Measurements from ENCODE around the gene MAF. TPM values are rescaled to one million over a fixed set of nuclear protein-coding genes. Genes with fewer than 3 reads are reported as not detected.

MAF gene
- total RNA-seq, 2 donors from 2014 or later, result 130 to 139 TPM

DNA sequence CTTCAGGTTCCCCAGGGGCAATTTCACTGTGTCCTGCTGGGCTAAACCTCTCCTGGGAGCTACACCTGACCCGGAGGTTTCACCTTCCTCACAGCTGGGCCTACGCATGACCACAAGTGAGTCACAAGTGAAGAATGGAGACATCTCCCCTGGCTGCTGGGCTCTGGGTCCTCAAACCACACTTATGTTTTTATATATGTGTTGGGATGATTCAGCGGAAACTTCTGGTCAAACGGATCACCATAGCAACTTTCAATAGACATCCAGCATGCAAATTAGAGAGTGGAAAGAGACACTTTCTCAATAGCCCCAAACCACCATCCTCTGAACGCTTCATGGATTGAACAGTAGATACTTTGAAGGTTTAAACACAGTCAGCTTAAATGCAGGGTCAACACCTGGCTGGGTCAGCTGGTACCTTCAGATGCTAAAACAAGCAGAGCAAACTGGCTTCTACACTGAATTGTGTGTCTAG lies 28.0 kb upstream of the MAF start:
- no peaks in the 10 kb centered on the region for H3K9me3 ChIP-seq (ENCODE audit: control insufficient read depth, low read length, poor library complexity, severe bottlenecking)
- Mint-ChIP-seq H3K4me1 (peaks cover 21% of the 10 kb centered on the region), H3K36me3 (ENCODE audit: low read depth) (peaks cover 2% of the 10 kb centered on the region), H3K27me3 (peaks cover 17% of the 10 kb centered on the region), H3K27ac (peak overlapping the region; percentile 84), H3K4me3 (peak overlapping the region; percentile 50)
- ATAC-seq (peak; percentile 58), DNase-seq (no peak)

DNA sequence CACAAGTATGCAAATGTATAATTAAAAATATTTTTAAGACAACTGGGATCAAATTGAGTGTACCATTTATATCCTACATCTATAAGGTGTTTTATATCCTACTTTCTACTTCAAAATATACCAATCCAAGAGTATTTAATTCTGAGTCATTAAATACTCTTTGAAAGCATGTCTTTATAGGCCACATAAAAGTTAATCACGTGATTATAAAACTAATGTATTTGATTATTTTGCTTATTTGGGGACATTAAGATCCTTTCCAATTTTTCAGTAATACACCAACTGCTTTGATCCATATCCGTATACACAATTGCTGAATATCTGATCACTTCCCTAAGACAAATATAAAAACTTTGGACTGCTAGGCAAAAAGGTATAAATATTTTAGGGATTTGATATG lies 26.6 kb upstream of the MAF start:
- DNase-seq (no peak), ATAC-seq (no peak)
- Mint-ChIP-seq H3K36me3 (ENCODE audit: low read depth) (peaks cover 2% of the 10 kb centered on the region), H3K27me3 (peaks cover 15% of the 10 kb centered on the region), H3K27ac (no peak overlapping the region), H3K4me3 (no peak overlapping the region), H3K4me1 (peaks cover 15% of the 10 kb centered on the region)
- H3K9me3 ChIP-seq (ENCODE audit: control insufficient read depth, low read length, poor library complexity, severe bottlenecking), result no peaks in the 10 kb centered on the region

DNA sequence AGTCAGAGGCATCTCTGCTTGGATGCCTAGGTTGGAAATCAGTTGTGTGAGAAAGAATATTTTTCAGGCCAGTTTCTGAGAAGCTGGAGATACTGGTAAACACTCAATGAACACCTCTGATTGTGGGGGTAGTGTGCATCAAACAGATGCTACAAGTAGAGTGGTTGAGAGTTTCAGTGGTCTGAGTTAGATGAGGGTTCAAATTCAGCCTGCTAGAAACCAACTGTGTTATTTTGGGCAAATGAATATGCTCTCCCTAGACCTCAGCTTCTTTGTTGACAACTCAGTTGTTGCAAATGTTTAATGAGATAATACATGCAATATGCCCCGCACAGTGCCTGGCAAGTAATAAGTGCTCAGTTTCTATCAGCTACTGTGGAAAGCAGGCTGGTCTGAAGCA lies 25.2 kb upstream of the MAF start:
- no peaks in the 10 kb centered on the region for H3K9me3 ChIP-seq (ENCODE audit: control insufficient read depth, low read length, poor library complexity, severe bottlenecking)
- H3K27ac Mint-ChIP-seq, result no peak overlapping the region
- ATAC-seq, result no peak
- no peak for DNase-seq
- peaks cover 2% of the 10 kb centered on the region for H3K36me3 Mint-ChIP-seq (ENCODE audit: low read depth)
- no peak overlapping the region for H3K4me3 Mint-ChIP-seq
- H3K4me1 Mint-ChIP-seq, result peaks cover 10% of the 10 kb centered on the region
- H3K27me3 Mint-ChIP-seq, result peaks cover 10% of the 10 kb centered on the region

DNA sequence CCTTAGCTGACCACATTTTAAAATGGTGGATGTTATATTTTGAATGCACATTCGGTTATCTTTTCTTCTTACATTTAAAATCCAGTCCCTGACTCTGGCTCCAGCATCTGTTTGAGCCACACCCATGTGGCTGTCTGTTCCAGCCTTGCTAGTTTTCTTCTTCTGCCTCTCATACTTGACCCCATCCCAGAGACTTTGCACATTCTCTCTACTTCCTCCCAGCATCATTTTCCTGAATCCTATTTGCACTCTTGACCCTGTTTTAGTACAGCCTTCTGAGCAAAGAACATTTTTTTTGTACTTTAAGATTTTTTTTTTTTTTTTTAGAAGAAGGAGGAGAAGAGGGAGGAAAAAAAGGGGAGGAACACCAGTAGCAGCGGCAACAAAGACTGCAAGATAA lies 23.3 kb upstream of the MAF start:
- Mint-ChIP-seq H3K4me1 (peaks cover 17% of the 10 kb centered on the region), H3K36me3 (ENCODE audit: low read depth) (peaks cover 2% of the 10 kb centered on the region), H3K27ac (no peak overlapping the region), H3K27me3 (peaks cover 5% of the 10 kb centered on the region), H3K4me3 (no peak overlapping the region)
- ATAC-seq, result no peak
- DNase-seq, result no peak
- no peaks in the 10 kb centered on the region for H3K9me3 ChIP-seq (ENCODE audit: control insufficient read depth, low read length, poor library complexity, severe bottlenecking)

DNA sequence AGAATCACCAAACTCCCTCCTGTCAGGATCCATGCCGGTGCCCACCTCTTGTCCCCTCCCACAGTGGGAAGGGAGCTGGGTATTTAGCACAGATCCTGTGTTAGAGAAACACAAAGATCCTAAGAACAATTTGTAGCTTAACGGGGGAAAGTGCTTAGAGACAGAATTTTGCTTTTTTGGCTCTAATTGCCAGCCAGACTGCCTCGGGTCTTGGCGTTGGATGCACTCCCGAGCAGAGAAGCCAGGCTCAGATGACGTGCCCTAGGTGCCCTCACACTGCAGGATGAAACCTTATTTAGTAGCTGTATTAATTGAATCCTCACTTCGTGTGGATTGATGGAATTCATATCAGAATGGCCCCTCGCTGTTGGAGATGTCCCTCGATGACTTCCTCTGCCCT lies 22.5 kb upstream of the MAF start:
- H3K4me1 Mint-ChIP-seq, result peaks cover 16% of the 10 kb centered on the region
- peaks cover 5% of the 10 kb centered on the region for H3K27me3 Mint-ChIP-seq
- H3K9me3 ChIP-seq (ENCODE audit: control insufficient read depth, low read length, poor library complexity, severe bottlenecking), result no peaks in the 10 kb centered on the region
- DNase-seq, result no peak
- no peak for ATAC-seq
- H3K27ac Mint-ChIP-seq, result no peak overlapping the region
- H3K36me3 Mint-ChIP-seq (ENCODE audit: low read depth), result no peaks in the 10 kb centered on the region
- no peak overlapping the region for H3K4me3 Mint-ChIP-seq

DNA sequence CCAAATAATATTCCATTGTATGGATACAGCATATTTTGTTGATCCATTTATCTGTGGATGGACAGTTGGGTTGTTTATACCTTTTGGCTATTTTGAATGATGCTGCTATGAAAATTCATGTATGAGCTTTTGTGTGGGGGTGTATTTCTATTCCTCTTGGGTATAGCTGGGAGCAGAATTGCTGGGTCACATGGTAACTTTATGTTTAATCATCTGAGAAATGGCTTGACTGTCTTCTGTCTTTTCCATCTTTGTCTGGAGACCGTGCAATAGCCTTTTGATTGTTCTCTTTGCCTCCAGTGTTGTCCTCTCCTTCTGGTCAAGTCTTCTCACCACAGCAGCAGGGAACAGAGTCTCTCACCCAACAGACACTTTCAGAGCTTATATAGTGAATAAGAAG lies 20.5 kb upstream of the MAF start:
- DNase-seq (no peak), ATAC-seq (no peak)
- Mint-ChIP-seq H3K4me1 (peaks cover 24% of the 10 kb centered on the region), H3K27ac (no peak overlapping the region), H3K36me3 (ENCODE audit: low read depth) (no peaks in the 10 kb centered on the region), H3K4me3 (no peak overlapping the region), H3K27me3 (peaks cover under 1% of the 10 kb centered on the region)
- H3K9me3 ChIP-seq (ENCODE audit: control insufficient read depth, low read length, poor library complexity, severe bottlenecking), result no peaks in the 10 kb centered on the region

DNA sequence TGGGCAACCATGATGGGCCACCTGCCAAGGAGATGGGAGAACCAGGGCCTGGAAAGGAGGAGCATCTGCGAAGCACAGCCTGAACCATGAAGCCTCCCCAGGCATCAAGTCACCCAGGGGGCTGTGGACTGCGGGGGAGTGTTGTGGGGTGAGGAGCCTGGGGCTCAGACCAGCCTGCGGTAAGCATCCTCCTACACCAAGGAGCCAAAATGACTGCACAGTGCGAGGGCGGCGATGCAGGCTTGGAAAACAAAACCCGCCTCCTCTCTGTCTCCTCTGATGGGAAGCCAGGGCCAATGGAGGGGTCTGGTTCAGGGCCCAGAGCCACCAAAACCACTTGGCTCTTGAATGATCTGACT lies 18.1 kb upstream of the MAF start:
- no peaks in the 10 kb centered on the region for H3K9me3 ChIP-seq (ENCODE audit: control insufficient read depth, low read length, poor library complexity, severe bottlenecking)
- H3K27ac Mint-ChIP-seq, result peak overlapping the region; percentile 68
- no peak overlapping the region for H3K4me3 Mint-ChIP-seq
- no peaks in the 10 kb centered on the region for H3K36me3 Mint-ChIP-seq (ENCODE audit: low read depth)
- peaks cover 24% of the 10 kb centered on the region for H3K4me1 Mint-ChIP-seq
- ATAC-seq, result peak; percentile 49
- no peaks in the 10 kb centered on the region for H3K27me3 Mint-ChIP-seq
- no peak for DNase-seq

DNA sequence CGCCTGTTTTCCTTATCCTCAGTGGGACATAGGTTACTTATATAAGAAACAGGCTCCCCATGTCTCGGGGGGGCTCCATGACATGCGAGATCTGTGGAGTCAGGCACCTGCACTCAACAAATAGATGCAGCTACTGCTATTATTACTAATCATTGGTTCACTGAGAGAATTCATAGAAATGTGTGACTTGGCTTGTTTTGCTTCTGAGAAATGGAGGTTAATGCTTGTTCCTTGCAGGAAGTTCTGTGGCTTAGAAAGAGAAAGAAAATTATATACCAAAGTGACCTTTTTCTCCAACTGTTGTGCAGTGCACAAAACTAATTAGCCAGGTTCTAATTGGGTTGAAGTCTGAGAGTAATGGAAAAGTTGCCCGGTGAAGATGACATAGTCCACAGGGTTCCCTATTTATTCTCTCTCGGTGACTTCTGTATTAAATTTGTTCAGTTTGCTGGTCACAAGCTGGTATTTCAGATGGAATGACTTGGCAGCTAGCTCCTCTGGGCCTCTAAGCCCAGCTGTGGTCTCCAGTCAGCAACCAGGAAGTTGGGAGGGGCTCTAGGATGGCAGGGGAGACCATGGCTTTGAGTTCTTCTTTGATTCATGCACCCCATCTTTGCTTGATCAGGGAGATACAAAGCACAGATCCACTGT lies 17.6 kb upstream of the MAF start:
- Mint-ChIP-seq H3K4me3 (peak overlapping the region; percentile 33), H3K4me1 (peaks cover 24% of the 10 kb centered on the region), H3K36me3 (ENCODE audit: low read depth) (no peaks in the 10 kb centered on the region), H3K27me3 (no peaks in the 10 kb centered on the region), H3K27ac (peak overlapping the region; percentile 68)
- no peak for DNase-seq
- ATAC-seq, result no peak
- no peaks in the 10 kb centered on the region for H3K9me3 ChIP-seq (ENCODE audit: control insufficient read depth, low read length, poor library complexity, severe bottlenecking)

DNA sequence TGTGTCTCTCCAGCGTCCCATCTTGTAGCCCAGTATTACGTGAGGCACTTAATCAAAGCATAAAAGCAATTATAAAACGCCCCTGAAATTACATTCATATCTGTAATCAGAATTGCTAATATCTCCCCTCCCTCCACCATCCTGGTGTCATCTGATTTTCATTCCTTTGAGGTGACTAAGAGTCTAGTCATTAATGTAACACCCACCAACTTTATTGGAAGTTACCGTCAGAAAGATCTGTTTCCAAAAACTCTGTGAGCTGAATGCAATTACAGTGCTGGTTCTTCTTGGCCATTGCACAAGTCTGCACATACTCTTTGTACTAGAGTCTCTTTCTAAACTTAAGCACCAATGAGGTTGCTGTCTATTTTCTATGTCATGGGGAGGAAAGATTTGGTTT lies 12.5 kb upstream of the MAF start:
- peaks cover 8% of the 10 kb centered on the region for H3K27me3 Mint-ChIP-seq
- DNase-seq (no peak), ATAC-seq (no peak)
- H3K4me1 Mint-ChIP-seq, result peaks cover 15% of the 10 kb centered on the region
- no peak overlapping the region for H3K27ac Mint-ChIP-seq
- H3K9me3 ChIP-seq (ENCODE audit: control insufficient read depth, low read length, poor library complexity, severe bottlenecking), result no peaks in the 10 kb centered on the region
- H3K36me3 Mint-ChIP-seq (ENCODE audit: low read depth), result no peaks in the 10 kb centered on the region
- no peak overlapping the region for H3K4me3 Mint-ChIP-seq

DNA sequence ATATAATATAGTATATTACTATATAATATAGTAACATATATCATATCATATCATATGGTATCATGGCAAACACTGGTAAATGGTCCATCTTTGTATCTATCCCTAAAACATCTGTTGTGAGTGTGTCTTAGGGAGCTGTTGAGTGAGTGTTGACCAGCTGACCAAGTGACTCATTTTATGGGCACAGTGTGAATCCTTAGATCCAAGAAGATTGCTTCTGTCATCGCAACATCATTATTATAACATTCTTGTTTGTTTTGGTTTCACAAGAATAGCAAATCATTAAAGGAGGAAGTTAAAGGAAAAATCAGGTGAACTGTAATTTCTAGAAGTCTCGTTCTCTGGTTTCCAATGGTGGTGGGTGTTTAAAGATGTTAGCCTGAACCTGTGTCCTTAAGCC lies 11.7 kb upstream of the MAF start:
- Mint-ChIP-seq H3K4me1 (peaks cover 14% of the 10 kb centered on the region), H3K4me3 (no peak overlapping the region)
- ATAC-seq, result no peak

DNA sequence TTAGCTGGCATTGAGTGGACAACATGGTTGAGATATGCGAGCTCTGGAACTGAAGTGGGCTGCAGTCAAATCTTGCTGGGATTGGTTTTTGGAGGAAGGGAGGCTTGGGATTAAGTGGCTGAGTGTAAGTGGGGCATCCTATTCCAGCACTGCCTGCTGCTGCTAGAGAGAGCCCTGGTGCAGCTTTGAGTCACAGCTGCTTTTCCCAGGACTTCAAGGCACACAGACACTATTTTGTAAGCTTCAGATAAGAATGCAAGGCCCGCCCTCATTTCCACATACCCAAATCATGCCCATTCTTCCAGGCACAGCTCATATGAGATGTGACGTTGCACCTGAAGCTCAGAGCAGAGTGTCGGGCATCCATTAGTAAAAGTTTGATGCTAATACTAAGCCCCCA lies 10.2 kb upstream of the MAF start:
- Mint-ChIP-seq H3K4me1 (peaks cover 13% of the 10 kb centered on the region), H3K27me3 (peaks cover 8% of the 10 kb centered on the region), H3K4me3 (no peak overlapping the region), H3K27ac (no peak overlapping the region), H3K36me3 (ENCODE audit: low read depth) (no peaks in the 10 kb centered on the region)
- no peaks in the 10 kb centered on the region for H3K9me3 ChIP-seq (ENCODE audit: control insufficient read depth, low read length, poor library complexity, severe bottlenecking)
- no peak for ATAC-seq
- no peak for DNase-seq

More for the DNA sequence above, 11.7 kb upstream of the MAF start:
- no peak overlapping the region for H3K27ac Mint-ChIP-seq
- DNase-seq, result no peak
- no peaks in the 10 kb centered on the region for H3K36me3 Mint-ChIP-seq (ENCODE audit: low read depth)
- no peaks in the 10 kb centered on the region for H3K9me3 ChIP-seq (ENCODE audit: control insufficient read depth, low read length, poor library complexity, severe bottlenecking)
- H3K27me3 Mint-ChIP-seq, result peaks cover 8% of the 10 kb centered on the region

DNA sequence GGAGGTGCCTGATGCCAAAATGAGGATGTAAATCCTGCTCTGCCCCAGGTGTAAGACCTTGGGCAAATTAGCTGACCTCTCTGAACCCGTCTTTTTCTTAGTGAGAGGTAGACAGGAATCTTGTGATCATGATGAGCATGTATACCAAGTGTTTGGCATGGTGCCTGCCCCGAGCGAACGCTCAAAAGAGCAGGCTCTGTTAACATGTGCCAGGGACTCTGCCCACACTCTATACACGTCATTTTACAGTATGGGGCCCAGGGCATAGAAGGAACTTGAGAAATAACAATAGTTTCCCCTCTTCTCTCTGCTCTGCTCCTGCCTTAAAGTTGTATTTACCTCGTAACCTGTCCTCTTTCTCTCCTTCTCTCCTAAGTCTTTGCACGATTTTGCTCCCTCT lies 9.3 kb upstream of the MAF start:
- H3K4me3 Mint-ChIP-seq, result no peak overlapping the region
- ATAC-seq, result peak; percentile 70

DNA sequence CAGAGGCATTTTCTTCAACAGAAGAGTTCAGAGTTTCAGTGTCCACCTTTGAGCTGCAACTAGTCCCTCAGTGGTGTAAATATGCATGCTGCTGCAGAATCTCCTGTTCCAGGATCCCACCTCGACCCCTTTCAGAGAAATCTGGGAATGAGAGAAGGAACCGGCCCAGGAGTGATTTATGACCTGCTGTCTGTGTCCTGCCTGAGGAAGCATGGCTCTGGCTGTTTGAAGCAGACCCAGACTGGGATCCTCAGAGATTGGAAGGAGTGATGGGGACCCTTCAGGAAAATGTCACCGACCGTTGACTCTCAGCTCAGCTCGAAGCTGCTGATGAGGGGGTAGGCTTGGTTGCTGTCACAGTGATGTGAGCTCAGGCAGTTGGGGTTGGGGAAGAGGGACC lies 8.4 kb upstream of the MAF start:
- no peak overlapping the region for H3K4me3 Mint-ChIP-seq
- no peaks in the 10 kb centered on the region for H3K36me3 Mint-ChIP-seq (ENCODE audit: low read depth)
- DNase-seq, result no peak
- peaks cover 26% of the 10 kb centered on the region for H3K4me1 Mint-ChIP-seq
- H3K9me3 ChIP-seq (ENCODE audit: control insufficient read depth, low read length, poor library complexity, severe bottlenecking), result no peaks in the 10 kb centered on the region
- ATAC-seq, result no peak
- peaks cover 8% of the 10 kb centered on the region for H3K27me3 Mint-ChIP-seq
- no peak overlapping the region for H3K27ac Mint-ChIP-seq

More for the DNA sequence above, 9.3 kb upstream of the MAF start:
- Mint-ChIP-seq H3K36me3 (ENCODE audit: low read depth) (no peaks in the 10 kb centered on the region), H3K27ac (no peak overlapping the region), H3K27me3 (peaks cover 8% of the 10 kb centered on the region), H3K4me1 (peaks cover 20% of the 10 kb centered on the region)
- H3K9me3 ChIP-seq (ENCODE audit: control insufficient read depth, low read length, poor library complexity, severe bottlenecking), result no peaks in the 10 kb centered on the region
- no peak for DNase-seq

DNA sequence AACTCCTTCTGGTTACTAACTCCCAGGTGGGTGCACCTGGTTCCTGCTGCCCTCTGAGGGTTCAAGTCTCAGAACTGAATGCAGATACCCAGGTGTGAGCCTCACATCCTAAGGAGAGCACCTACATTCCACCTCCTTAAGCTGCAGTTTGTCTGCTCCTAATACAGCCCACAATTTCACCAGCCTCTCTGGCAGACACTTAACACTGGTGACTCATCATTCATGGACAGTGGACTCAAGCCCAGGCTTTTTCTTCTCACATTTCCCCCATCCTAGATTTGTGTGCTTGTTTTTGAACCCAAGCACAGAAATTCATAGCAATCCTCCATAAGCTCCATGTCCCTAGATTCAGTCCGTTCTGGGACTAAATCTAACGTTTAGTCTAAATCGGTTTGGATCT lies 7.0 kb upstream of the MAF start:
- Mint-ChIP-seq H3K4me1 (peaks cover 33% of the 10 kb centered on the region), H3K27ac (no peak overlapping the region), H3K36me3 (ENCODE audit: low read depth) (no peaks in the 10 kb centered on the region), H3K27me3 (peaks cover 8% of the 10 kb centered on the region), H3K4me3 (no peak overlapping the region)
- no peak for DNase-seq
- H3K9me3 ChIP-seq (ENCODE audit: control insufficient read depth, low read length, poor library complexity, severe bottlenecking), result no peaks in the 10 kb centered on the region
- ATAC-seq, result no peak
